HG03432 (cell line): ENCODE measurements around the gene PSMB4.
"Not testable (repeated sequence)": the region's sequence is repeated elsewhere in the genome, so short reads cannot be mapped to it uniquely, and the experiment has no call there.

Source experiments
- ATAC-seq: cut with Tn5 transposase; IDR thresholded peaks from one replicate; pipeline ENCODE4 v1.9.1; 2021; ENCODE audit warnings: mild to moderate bottlenecking, moderate library complexity; ENCODE audit not compliant: unreplicated experiment

PSMB4 gene

GRCh38 chr1:151437396-151437795 lies 38.0 kb downstream of the PSMB4 start:
- ATAC-seq, result not testable (repeated sequence)

DNA sequence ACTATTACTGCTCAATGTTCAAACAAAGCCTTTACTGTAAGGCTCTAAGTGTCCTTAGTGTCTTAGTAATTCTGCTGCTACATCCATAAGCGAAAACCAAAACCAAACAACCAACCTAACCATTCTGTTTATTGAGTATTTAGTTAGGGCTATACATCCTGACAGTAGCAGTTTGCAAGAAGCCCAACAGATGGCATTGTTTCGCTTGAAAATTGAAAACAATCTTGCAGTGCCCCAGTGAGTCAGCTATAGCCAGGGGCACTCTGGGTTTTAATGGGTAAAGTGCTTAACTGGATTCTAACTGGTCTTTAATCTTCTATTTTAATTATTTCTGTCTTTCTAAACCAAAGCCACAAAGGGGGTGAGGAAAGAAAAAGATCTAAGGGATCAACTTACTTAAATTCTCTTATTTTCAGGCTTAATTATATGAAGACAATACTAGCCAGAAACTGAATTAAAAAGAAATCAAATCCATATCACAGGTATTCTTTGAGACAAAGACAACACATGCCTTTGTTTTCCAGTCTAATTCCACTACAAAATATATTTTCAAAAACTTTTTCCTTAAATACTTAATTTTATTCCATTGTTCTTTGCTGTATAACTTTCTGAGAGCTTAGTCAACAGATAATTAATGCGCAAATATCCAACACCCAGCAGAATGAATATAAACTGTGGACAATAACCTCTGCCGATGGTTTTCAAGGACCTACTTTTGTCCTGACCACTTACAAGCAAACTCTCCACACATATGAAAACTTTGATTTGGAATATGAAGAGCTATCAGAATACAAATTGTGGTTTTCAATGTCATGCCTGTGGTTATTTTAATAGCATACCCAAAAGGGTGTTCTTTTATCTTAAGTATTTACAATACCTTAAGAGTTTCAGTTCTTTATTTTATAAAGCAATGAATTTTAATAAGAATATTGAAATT lies 44.7 kb downstream of the PSMB4 start:
- no peak for ATAC-seq

DNA sequence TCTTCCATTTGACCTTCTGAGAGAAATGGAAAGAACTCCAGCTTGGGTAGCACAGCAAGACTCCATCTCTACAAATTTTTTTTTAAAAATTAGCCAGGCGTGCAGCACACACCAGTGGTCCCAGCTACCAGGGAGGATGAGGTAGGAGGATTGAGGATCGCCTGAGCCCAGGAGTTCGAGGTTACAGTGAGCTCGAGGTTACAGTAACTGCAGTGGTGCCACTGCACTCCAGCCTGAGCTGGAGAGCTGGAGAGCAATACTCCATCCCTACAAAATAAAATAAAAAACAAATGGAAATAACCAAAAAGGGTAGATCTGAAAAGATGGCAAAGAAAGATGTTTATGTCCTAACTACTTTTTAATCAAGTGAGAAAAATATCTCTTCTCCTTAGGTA lies 45.4 kb downstream of the PSMB4 start:
- no peak for ATAC-seq

GRCh38 chr1:151447696-151448095 lies 48.3 kb downstream of the PSMB4 start:
- no peak for ATAC-seq
